Liver (tissue), 3 donors: ENCODE results near the gene DIS3L2.

Source experiments
- MAX ChIP-seq: IDR thresholded peaks from 2 replicates; pipeline ENCODE4 v1.6.1; 2016; ENCODE audit warnings: antibody characterized with exemption
- RXRA ChIP-seq, 2 donors: IDR thresholded peaks; 2 replicates each; pipeline ENCODE4 v1.6.1; 2017 to 2018; ENCODE audit warnings: antibody characterized with exemption in 2 of 2, mild to moderate bottlenecking in 1 of 2
- TF ChIP-seq, protein P1 (sequence below): fragments of 150-350 bp; IDR thresholded peaks from 2 replicates; pipeline ENCODE4 v1.5.1; 2017; ENCODE audit warnings: improper control_type of control experiment, low read depth, low read length; ENCODE audit not compliant: missing input control
- donor health status: healthy.
- donor health status: healthy.

DNA sequence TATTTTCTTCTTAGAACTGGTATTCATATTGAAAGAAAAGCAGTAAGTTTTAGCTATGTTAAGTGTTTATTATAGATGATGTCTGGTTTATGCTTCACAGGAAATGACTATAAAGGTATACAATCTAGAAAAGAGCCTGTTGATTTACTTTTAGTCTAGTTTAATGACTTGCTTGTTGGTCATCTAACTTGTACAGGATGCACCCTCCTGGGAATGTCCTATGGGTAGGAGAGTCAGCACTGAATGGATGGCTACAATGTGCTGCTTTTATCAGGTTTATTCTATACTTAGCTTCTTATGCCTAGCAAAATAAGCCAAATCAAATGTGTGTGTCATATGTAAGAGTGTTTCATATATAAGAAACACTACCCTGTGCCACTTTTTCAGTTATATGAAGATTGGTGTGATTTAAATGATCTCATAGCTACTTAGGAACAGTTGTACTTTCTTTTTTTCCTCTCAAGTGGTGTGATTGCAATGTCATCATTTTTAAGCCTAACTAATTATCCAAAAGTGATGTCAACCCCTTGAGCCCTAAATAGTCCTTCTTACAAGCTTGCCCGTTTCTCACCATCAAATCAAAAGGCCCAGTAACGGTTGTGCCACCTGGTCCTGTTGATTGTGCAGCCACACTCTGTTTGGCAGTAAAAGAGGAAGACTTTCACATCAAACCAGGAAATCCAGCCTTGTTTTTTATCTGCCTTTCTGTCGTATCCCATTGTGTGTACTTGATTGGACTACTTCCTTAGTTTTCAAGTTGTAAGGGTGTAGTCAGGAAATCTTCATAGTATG, 176.0 kb downstream of the DIS3L2 start:
- TF ChIP-seq, protein P1, sequence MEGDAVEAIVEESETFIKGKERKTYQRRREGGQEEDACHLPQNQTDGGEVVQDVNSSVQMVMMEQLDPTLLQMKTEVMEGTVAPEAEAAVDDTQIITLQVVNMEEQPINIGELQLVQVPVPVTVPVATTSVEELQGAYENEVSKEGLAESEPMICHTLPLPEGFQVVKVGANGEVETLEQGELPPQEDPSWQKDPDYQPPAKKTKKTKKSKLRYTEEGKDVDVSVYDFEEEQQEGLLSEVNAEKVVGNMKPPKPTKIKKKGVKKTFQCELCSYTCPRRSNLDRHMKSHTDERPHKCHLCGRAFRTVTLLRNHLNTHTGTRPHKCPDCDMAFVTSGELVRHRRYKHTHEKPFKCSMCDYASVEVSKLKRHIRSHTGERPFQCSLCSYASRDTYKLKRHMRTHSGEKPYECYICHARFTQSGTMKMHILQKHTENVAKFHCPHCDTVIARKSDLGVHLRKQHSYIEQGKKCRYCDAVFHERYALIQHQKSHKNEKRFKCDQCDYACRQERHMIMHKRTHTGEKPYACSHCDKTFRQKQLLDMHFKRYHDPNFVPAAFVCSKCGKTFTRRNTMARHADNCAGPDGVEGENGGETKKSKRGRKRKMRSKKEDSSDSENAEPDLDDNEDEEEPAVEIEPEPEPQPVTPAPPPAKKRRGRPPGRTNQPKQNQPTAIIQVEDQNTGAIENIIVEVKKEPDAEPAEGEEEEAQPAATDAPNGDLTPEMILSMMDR: no peak
- TF ChIP-seq RXRA (IDR thresholded peaks at IDR 0.05): no peak
- no peak for TF ChIP-seq MAX
